Stomach (tissue), 9 donors: ENCODE measurements around the gene PPDPF. TPM values are rescaled to one million over a fixed set of nuclear protein-coding genes. Genes with fewer than 3 reads are reported as not detected.

Source experiments
- DNase-seq, 2 donors: peaks; one replicate each; pipeline versions ENCODE4 v3.0.0 to v3.0.0-alpha.2; 2013 to 2019
- H3K27ac ChIP-seq, 5 donors: fragments of 200-600 bp in 4 of 5; sonication (generic) in 4 of 5; one replicate each; pipeline ENCODE4 v1.5.1; 2013 to 2019; ENCODE audit warnings: mild to moderate bottlenecking in 1 of 5, moderate library complexity in 1 of 5
- H3K27me3 ChIP-seq, 3 donors: fragments of 200-600 bp; sonication (generic); one replicate each; pipeline ENCODE4 v1.5.1; 2017 to 2019; ENCODE audit warnings: mixed run types in 1 of 3
- H3K36me3 ChIP-seq, 4 donors: fragments of 200-600 bp; sonication (generic); 1 replicate in 3 of 4; 2 replicates in 1 of 4; pipeline ENCODE4 v1.5.1; 2016 to 2019
- H3K4me1 ChIP-seq, 4 donors: fragments of 200-600 bp; sonication (generic); one replicate each; pipeline ENCODE4 v1.5.1; 2016 to 2019
- H3K4me3 ChIP-seq, 4 donors: fragments of 200-600 bp; sonication (generic) in 3 of 4; one replicate each; pipeline ENCODE4 v1.5.1; 2016 to 2019; ENCODE audit warnings: mild to moderate bottlenecking in 1 of 4
- H3K9me3 ChIP-seq, 4 donors: fragments of 200-600 bp; sonication (generic); one replicate each; pipeline ENCODE4 v1.5.1; 2016 to 2019
- CTCF ChIP-seq, 7 experiments: fragments of 450-650 bp in 4 of 7; fragments of 200-600 bp in 3 of 7; sonication (generic) in 3 of 7; IDR thresholded peaks; one replicate each; pipeline ENCODE4 v1.5.1; 2016 to 2019; ENCODE audit warnings: antibody characterized with exemption in 7 of 7, control low read depth in 2 of 7, mild to moderate bottlenecking in 1 of 7
- EP300 ChIP-seq: sonication (generic); formaldehyde crosslinking; IDR thresholded peaks from one replicate; pipeline ENCODE4 v1.6.1; 2017; ENCODE audit warnings: antibody characterized with exemption
- POLR2A ChIP-seq, 4 donors: fragments of 450-650 bp; IDR thresholded peaks; one replicate each; pipeline ENCODE4 v1.6.1; 2016; ENCODE audit warnings: antibody characterized with exemption in 4 of 4, control low read depth in 2 of 4, mild to moderate bottlenecking in 1 of 4, moderate library complexity in 1 of 4
- POLR2AphosphoS5 ChIP-seq, 3 donors: sonication (generic); formaldehyde crosslinking; IDR thresholded peaks; one replicate each; pipeline ENCODE4 v1.6.1; 2016; ENCODE audit warnings: antibody characterized with exemption in 3 of 3
- WGBS, 5 donors: extraction: QIAGEN DNeasy Blood & Tissue Kit in 3 of 5; methylation state at CpG; one replicate each; pipeline versions ENCODE4 v1.1.5 to v1.1.7; 2013 to 2018; 5-methylcytosine and 5-hydroxymethylcytosine counted together
- intact Hi-C: fragments of 100-400 bp; cut with DNase I; formaldehyde crosslinking; loops from one replicate; pipeline ENCODE4 v1.15.1; 2023; ENCODE audit warnings: low total_unique reads
- polyA plus RNA-seq, 3 donors: library from polyadenylated mRNA; stranded (reverse); fragments of 200-250 nt; gene quantifications; one replicate each; pipeline ENCODE4 v1.2.3, GENCODE V29; 2013
- total RNA-seq, 5 donors: library from RNA; depleted of rRNA; stranded (reverse); fragments of >200 nt; gene quantifications; one replicate each; pipeline versions ENCODE4 v1.1.0 to v1.2.3, GENCODE V29; 2014 to 2016
- donor health status: healthy with polysubstance abuse.
- donor health status: Bipolar disorder and iron deficiency.
- donor health status: healthy.

The PPDPF gene
- total and polyA plus RNA-seq, 8 donors = 1.8 to 756 (median 195) TPM

GRCh38 chr20:63527184-63527583 lies 6.6 kb downstream of the PPDPF start:
- Histone ChIP-seq H3K27me3 (peaks cover 0 to 8% (median 0%) of the 10 kb centered on the region in 3 donors), H3K27ac (no peak overlapping the region), H3K4me1 (peaks cover 7 to 35% (median 17%) of the 10 kb centered on the region in 4 donors), H3K36me3 (peaks cover 0 to 17% (median 12%) of the 10 kb centered on the region in 4 donors), H3K9me3 (peaks cover 0 to 8% (median 0%) of the 10 kb centered on the region in 4 donors), H3K4me3 (no peak overlapping the region)
- DNase-seq = no peak
- TF ChIP-seq POLR2A (IDR thresholded peaks at IDR 0.05) = no peak
- TF ChIP-seq CTCF (IDR thresholded peaks at IDR 0.05) = no peak
- TF ChIP-seq POLR2AphosphoS5 (IDR thresholded peaks at IDR 0.05) = no peak
- TF ChIP-seq EP300 = no peak
- WGBS, 5 donors = 70 to 87% (median 83%) methylated on average over 9 of the region's 9 CpGs
- intact Hi-C loops = no loop called here

GRCh38 chr20:63529180-63529860 lies 8.8 kb downstream of the PPDPF start:
- Histone ChIP-seq H3K27me3 (peaks cover 0 to 28% (median 6%) of the 10 kb centered on the region in 3 donors), H3K4me1 (peaks cover 8 to 27% (median 14%) of the 10 kb centered on the region in 4 donors), H3K36me3 (no peaks in the 10 kb centered on the region), H3K27ac (no peak overlapping the region), H3K4me3 (no peak overlapping the region), H3K9me3 (no peaks in the 10 kb centered on the region)
- 70 to 83% (median 81%) methylated on average over 19 to 27 of the region's 27 CpGs for WGBS, 5 donors
- intact Hi-C loops = no loop called here
- peak in 1 of 2 donors; percentile 13 for DNase-seq
- TF ChIP-seq CTCF (IDR thresholded peaks at IDR 0.05) = no peak

- Histone ChIP-seq H3K4me1 (peaks cover 16 to 35% (median 22%) of the 10 kb centered on the region in 4 donors), H3K9me3 (no peaks in the 10 kb centered on the region), H3K27me3 (peaks cover 0 to 37% (median 11%) of the 10 kb centered on the region in 3 donors), H3K36me3 (no peaks in the 10 kb centered on the region), H3K27ac (peak overlapping the region in 2 of 5 donors; percentile 22 to 38), H3K4me3 (no peak overlapping the region)
- WGBS, 5 donors = 70 to 78% (median 74%) methylated on average over 23 to 39 of the region's 39 CpGs
- intact Hi-C loops = no loop called here
- DNase-seq = peak in 1 of 2 donors; percentile 10
- no peak for TF ChIP-seq POLR2A (IDR thresholded peaks at IDR 0.05)
- TF ChIP-seq CTCF (IDR thresholded peaks at IDR 0.05) = no peak
- TF ChIP-seq POLR2AphosphoS5 (IDR thresholded peaks at IDR 0.05) = no peak
- TF ChIP-seq EP300 = no peak
These were observed 9.6 kb downstream of the PPDPF start for GRCh38 chr20:63529861-63530787.

GRCh38 chr20:63530788-63531160 lies 10.2 kb downstream of the PPDPF start:
- intact Hi-C loops = no loop called here
- peak; percentile 53 to 54 for DNase-seq
- H3K4me1 ChIP-seq = peaks cover 18 to 38% (median 26%) of the 10 kb centered on the region in 4 donors
- WGBS, 5 donors = 21 to 46% (median 32%) methylated on average over 8 to 14 of the region's 14 CpGs
- no peaks in the 10 kb centered on the region for H3K9me3 ChIP-seq
- H3K4me3 ChIP-seq = no peak overlapping the region
- TF ChIP-seq CTCF (IDR thresholded peaks at IDR 0.05) (no peak), POLR2AphosphoS5 (IDR thresholded peaks at IDR 0.05) (peak in 1 of 3 donors; percentile 43)
- peaks cover 0 to 42% (median 11%) of the 10 kb centered on the region in 3 donors for H3K27me3 ChIP-seq
- H3K27ac ChIP-seq = peak overlapping the region in 2 of 5 donors; percentile 22 to 38
- H3K36me3 ChIP-seq = no peaks in the 10 kb centered on the region
